ENCODE measurements around the gene IGFBPL1.
"Not testable (repeated sequence)": the region's sequence is repeated elsewhere in the genome, so short reads cannot be mapped to it uniquely, and the experiment has no call there.

IGFBPL1 gene

GRCh38 chr9:38423973-38424843 is at the start of gene IGFBPL1:
Gene IGFBPL1, minus strand, starts transcription at chr9:38424454. Its CDS starts 30 bp downstream, at chr9:38424424.
- no peak for DNase-seq

GRCh38 chr9:38472583-38473249 is 48.5 kb upstream of the IGFBPL1 start:
- DNase-seq: not testable (repeated sequence)

GRCh38 chr9:38467404-38467803 is 43.1 kb upstream of the IGFBPL1 start:
- no peak for DNase-seq

- no peak for DNase-seq
Observed at GRCh38 chr9:38453835-38454234, 29.6 kb upstream of the IGFBPL1 start.

- no peak for DNase-seq
Observed at GRCh38 chr9:38451162-38451561, 26.9 kb upstream of the IGFBPL1 start.

GRCh38 chr9:38447703-38448102 is 23.4 kb upstream of the IGFBPL1 start:
- no peak for DNase-seq

GRCh38 chr9:38445154-38446043 is 21.1 kb upstream of the IGFBPL1 start:
- DNase-seq: no peak

- DNase-seq: no peak
Observed at GRCh38 chr9:38443597-38443996, 19.3 kb upstream of the IGFBPL1 start.

GRCh38 chr9:38443181-38443580 is 18.9 kb upstream of the IGFBPL1 start:
- DNase-seq: no peak

GRCh38 chr9:38442473-38443096 is 18.3 kb upstream of the IGFBPL1 start:
- DNase-seq: no peak

GRCh38 chr9:38441347-38442085 is 17.3 kb upstream of the IGFBPL1 start:
- no peak for DNase-seq

GRCh38 chr9:38440516-38440915 is 16.3 kb upstream of the IGFBPL1 start:
- DNase-seq: no peak

- DNase-seq: no peak
Observed at GRCh38 chr9:38439916-38440301, 15.7 kb upstream of the IGFBPL1 start.

GRCh38 chr9:38439291-38439915 is 15.1 kb upstream of the IGFBPL1 start:
- no peak for DNase-seq

GRCh38 chr9:38437193-38437823 is 13.1 kb upstream of the IGFBPL1 start:
- no peak for DNase-seq

- no peak for DNase-seq
Observed at GRCh38 chr9:38436708-38437107, 12.5 kb upstream of the IGFBPL1 start.

- no peak for DNase-seq
Observed at GRCh38 chr9:38435521-38435920, 11.3 kb upstream of the IGFBPL1 start.

- no peak for DNase-seq
Observed at GRCh38 chr9:38434853-38435252, 10.6 kb upstream of the IGFBPL1 start.

GRCh38 chr9:38434365-38434764 is 10.1 kb upstream of the IGFBPL1 start:
- no peak for DNase-seq

GRCh38 chr9:38432922-38433510 is 8.8 kb upstream of the IGFBPL1 start:
- no peak for DNase-seq

- DNase-seq: no peak
Observed at GRCh38 chr9:38431116-38431515, 6.9 kb upstream of the IGFBPL1 start.
